SH-SY5Y (cell line): Measurements from ENCODE around the gene CTAGE9.

Experiments
- GATA2 ChIP-seq: IDR thresholded peaks from 2 replicates; pipeline ENCODE4 v1.6.1; 2011; ENCODE audit warnings: mild to moderate bottlenecking, low read depth, low read length
- GATA3 ChIP-seq: IDR thresholded peaks from 2 replicates; pipeline ENCODE4 v1.6.1; 2011; ENCODE audit warnings: low read depth, mild to moderate bottlenecking, low read length, moderate library complexity

DNA sequence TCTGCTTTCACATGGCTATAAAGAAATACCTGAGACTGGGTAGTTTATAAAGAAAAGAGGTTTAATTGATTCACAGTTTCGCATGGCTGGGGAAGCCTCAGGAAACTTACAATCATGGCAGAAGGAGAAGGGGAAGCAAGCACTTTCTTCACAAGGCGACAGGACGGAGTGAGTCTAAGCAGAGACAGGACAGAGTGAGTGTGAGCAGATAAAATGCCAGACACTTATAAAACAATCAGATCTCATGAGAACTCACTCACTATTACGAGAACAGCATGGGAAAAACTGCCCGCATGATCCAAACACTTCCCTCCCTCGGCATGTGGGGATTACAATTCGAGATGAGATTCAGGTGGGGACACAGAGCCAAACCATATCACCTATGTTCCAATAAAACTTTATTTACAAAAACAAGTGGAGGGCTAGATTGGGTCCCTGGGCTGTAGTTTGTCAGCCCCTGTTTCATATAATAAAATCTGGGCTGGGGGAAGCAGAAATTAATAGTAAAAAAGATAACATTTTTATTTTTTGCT is 37.1 kb upstream of the CTAGE9 start:
- no peak for TF ChIP-seq GATA2
- no peak for TF ChIP-seq GATA3
